ENCODE measurements around the gene NLRC3.

- TF ChIP-seq SIN3A (IDR thresholded peaks at IDR 0.05; ENCODE audit: borderline replicate concordance, insufficient read depth, low read depth, low read length) (no peak), CTCF (IDR thresholded peaks at IDR 0.05) (no peak), REST (IDR thresholded peaks at IDR 0.05; ENCODE audit: insufficient read depth in 1 of 2, low read depth in 2 of 2, low read length in 1 of 2) (no peak)
Measured at GRCh38 chr16:3577302-3577752, at the start of gene NLRC3.

Data from Panc1 (cell line).